ENCODE data around the gene C9orf43.

- TF ChIP-seq CTCF (IDR thresholded peaks at IDR 0.05) (no peak), POLR2A (IDR thresholded peaks at IDR 0.05) (no peak)
These were observed 23.8 kb upstream of the C9orf43 start for GRCh38 chr9:113386571-113387393.

Data from gastroesophageal sphincter (tissue), 3 donors.